H1 (cell line): ENCODE results near the gene SPATA13.

Source experiments
- CHD2 ChIP-seq: IDR thresholded peaks from 2 replicates; pipeline ENCODE4 v1.6.1; 2012; ENCODE audit warnings: low read length, improper control_type of control experiment
- CTCF ChIP-seq, 3 experiments: IDR thresholded peaks; 1 replicate in 2 of 3; 2 replicates in 1 of 3; pipeline versions ENCODE4 v1.5.1 to v1.6.1; 2011; ENCODE audit warnings: low read length in 3 of 3, mild to moderate bottlenecking in 3 of 3, inconsistent platforms in 2 of 3, low read depth in 1 of 3, moderate library complexity in 1 of 3; ENCODE audit not compliant: insufficient read depth in 1 of 3; ENCODE audit errors: control extremely low read depth in 1 of 3
- SUZ12 ChIP-seq: fragments of 200-600 bp; sonication (generic); IDR thresholded peaks from 2 replicates; pipeline ENCODE4 v1.6.1; 2012; ENCODE audit warnings: mild to moderate bottlenecking, inconsistent platforms, low read length, moderate library complexity, mixed read lengths
- TAF1 ChIP-seq: IDR thresholded peaks from 2 replicates; pipeline ENCODE4 v1.6.1; 2011; ENCODE audit warnings: mild to moderate bottlenecking, low read depth, low read length

- no peak for TF ChIP-seq CTCF (IDR thresholded peaks at IDR 0.05; ENCODE audit: control extremely low read depth in 1 of 3, insufficient read depth in 1 of 3, low read depth in 1 of 3, low read length in 3 of 3)
- TF ChIP-seq SUZ12: no peak
- TF ChIP-seq CHD2: no peak
- no peak for TF ChIP-seq TAF1
These were observed 25.8 kb upstream of the SPATA13 start for GRCh38 chr13:24134757-24135156.
